K562 (cell line): ENCODE measurements around the gene ARSK. TPM values are rescaled to one million over a fixed set of nuclear protein-coding genes. Genes with fewer than 3 reads are reported as not detected.
A peak's percentile ranks its signal among the peaks of the same experiment; 100 is the strongest.

Experiments
- BACH1 ChIP-seq: fragments of 200-800 bp; sonication (Bioruptor generic); IDR thresholded peaks from 2 replicates; pipeline ENCODE4 v1.6.1; 2016; ENCODE audit warnings: missing genetic modification characterization, missing compliant biosample characterization
- CTCFL ChIP-seq: IDR thresholded peaks from 2 replicates; pipeline ENCODE4 v1.6.1; 2011; ENCODE audit warnings: borderline replicate concordance, low read depth, mild to moderate bottlenecking, moderate library complexity, low read length; ENCODE audit not compliant: insufficient read depth, poor library complexity, severe bottlenecking
- DDX20 ChIP-seq: fragments of 450-650 bp; IDR thresholded peaks from 2 replicates; pipeline ENCODE4 v1.6.1; 2016; ENCODE audit warnings: missing genetic modification characterization, low read depth, mild to moderate bottlenecking, missing compliant biosample characterization, moderate library complexity
- DNMT1 ChIP-seq: fragments of 450-650 bp; IDR thresholded peaks from 2 replicates; pipeline ENCODE4 v1.6.1; 2016; ENCODE audit warnings: antibody characterized with exemption, mild to moderate bottlenecking
- GABPA ChIP-seq: fragments of 200-800 bp; sonication (Bioruptor generic); conservative IDR thresholded peaks from 2 replicates; pipeline ENCODE4 v1.6.1; 2016; ENCODE audit warnings: low read depth, missing genetic modification characterization, missing compliant biosample characterization
- ILF3 ChIP-seq: fragments of 450-650 bp; IDR thresholded peaks from 2 replicates; pipeline ENCODE4 v1.6.1; 2018; ENCODE audit warnings: antibody characterized with exemption, mild to moderate bottlenecking, moderate library complexity, borderline replicate concordance
- KDM2B ChIP-seq: fragments of 250-450 bp; sonication (Bioruptor Pico); IDR thresholded peaks from 2 replicates; pipeline ENCODE4 v1.8.0; 2021; ENCODE audit warnings: mild to moderate bottlenecking, moderate library complexity
- KLF10 ChIP-seq: fragments of 250-450 bp; sonication (Bioruptor Pico); IDR thresholded peaks from 2 replicates; pipeline ENCODE4 v1.6.1; 2021; ENCODE audit warnings: matching md5 sums
- NFATC3 ChIP-seq: fragments of 450-650 bp; IDR thresholded peaks from 2 replicates; pipeline ENCODE4 v1.6.1; 2017; ENCODE audit warnings: mild to moderate bottlenecking
- ZBTB7A ChIP-seq: IDR thresholded peaks from 2 replicates; pipeline ENCODE4 v1.6.1; 2011; ENCODE audit warnings: low read depth, mild to moderate bottlenecking, low read length, moderate library complexity, borderline replicate concordance; ENCODE audit not compliant: control insufficient read depth
- ZNF124 ChIP-seq: sonication (generic); formaldehyde crosslinking; IDR thresholded peaks from 2 replicates; pipeline ENCODE4 v1.8.1; 2022; ENCODE audit warnings: missing genetic modification reagents
- ZNF197 ChIP-seq: fragments of 200-800 bp; sonication (Bioruptor generic); IDR thresholded peaks from 2 replicates; pipeline ENCODE4 v1.6.1; 2016; ENCODE audit warnings: low read depth, missing genetic modification characterization, missing compliant biosample characterization
- ZNF263 ChIP-seq: sonication (generic); formaldehyde crosslinking; IDR thresholded peaks from 2 replicates; pipeline ENCODE4 v1.8.0; 2022; ENCODE audit warnings: mild to moderate bottlenecking, missing genetic modification reagents, borderline replicate concordance
- ZNF407 ChIP-seq: fragments of 450-650 bp; IDR thresholded peaks from 2 replicates; pipeline ENCODE4 v1.6.1; 2016; ENCODE audit warnings: low read depth
- ZNF586 ChIP-seq: fragments of 450-650 bp; formaldehyde crosslinking; conservative IDR thresholded peaks from 2 replicates; pipeline ENCODE4 v1.4.0; 2020; ENCODE audit warnings: mild to moderate bottlenecking, moderate library complexity
- ZNF699 ChIP-seq: fragments of 250-450 bp; sonication (Bioruptor Pico); IDR thresholded peaks from 2 replicates; pipeline ENCODE4 v1.8.0; 2021; ENCODE audit warnings: mild to moderate bottlenecking, moderate library complexity; ENCODE audit not compliant: insufficient replicate concordance
- ZNF79 ChIP-seq: fragments of 250-450 bp; sonication (Bioruptor Pico); IDR thresholded peaks from 2 replicates; pipeline ENCODE4 v1.4.0; 2020; ENCODE audit warnings: low read depth, mild to moderate bottlenecking, moderate library complexity
- polyA plus RNA-seq, 8 experiments: library from polyadenylated mRNA; depleted of rRNA in 4 of 8; stranded (reverse) in 5 of 8; unstranded in 3 of 8; fragments of >200 nt; fragmentation: Nextera tagmentation in 2 of 8; fragmentation: Illumina TruSeq in 1 of 8; extraction: Ambion mirVana in 2 of 8; extraction: Trizol in 1 of 8; gene quantifications; 2 replicates each; pipeline versions ENCODE4 v1.2.1 to v1.2.3, GENCODE V29; 2011 to 2014; ENCODE audit warnings: inconsistent platforms in 1 of 8, missing spikeins in 1 of 8
- total RNA-seq, 7 experiments: library from RNA; depleted of rRNA in 6 of 7; stranded (reverse); fragments of >200 nt in 6 of 7; fragmentation: Illumina TruSeq in 2 of 7; extraction: Trizol in 2 of 7; gene quantifications; 2 replicates each; pipeline versions ENCODE4 v1.2.1 to v1.2.3, GENCODE V29; 2011 to 2021; ENCODE audit warnings: low replicate concordance in 1 of 7

Gene ARSK
- total and polyA plus RNA-seq, 9 of the 15 experiments (the other 6 are each of a cell fraction or from before 2014, with no cell fraction given): 2.7 to 9.4 (median 7.1) TPM

- TF ChIP-seq ZBTB7A: no peak
- no peak for TF ChIP-seq DNMT1
- TF ChIP-seq DDX20 (tag): no peak
- TF ChIP-seq GABPA (tag): no peak
- no peak for TF ChIP-seq ZNF263
- no peak for TF ChIP-seq ZNF407
- TF ChIP-seq ZNF79 (CRISPR knock-in tag): no peak
- TF ChIP-seq KDM2B (CRISPR knock-in tag): no peak
- TF ChIP-seq BACH1 (tag): peak; percentile 89; the same call in 1 of the 2 replicates
- no peak for TF ChIP-seq CTCFL
- no peak for TF ChIP-seq KLF10 (CRISPR knock-in tag)
- no peak for TF ChIP-seq ZNF124 (CRISPR knock-in tag)
- TF ChIP-seq ZNF197: no peak
- TF ChIP-seq ZNF586 (CRISPR knock-in tag): no peak
- no peak for TF ChIP-seq ZNF699 (CRISPR knock-in tag)
- TF ChIP-seq NFATC3: peak; percentile 74; the same call in 1 of the 2 replicates
- TF ChIP-seq ILF3: no peak
These were observed 93.3 kb downstream of the ARSK start (continued) for GRCh38 chr5:95647886-95648860.
